Naive thymus-derived CD4-positive, alpha-beta T cell (primary cell): Measurements from ENCODE around the gene ZP3. TPM values are rescaled to one million over a fixed set of nuclear protein-coding genes. Genes with fewer than 3 reads are reported as not detected.
"Not testable (repeated sequence)": the region's sequence is repeated elsewhere in the genome, so short reads cannot be mapped to it uniquely, and the experiment has no call there.

Source experiments
- ATAC-seq: fragments of 150-1000 bp; cut with Tn5 transposase; 2 replicates; pipeline ENCODE4 v1.10.0; 2021; ENCODE audit warnings: mild to moderate bottlenecking, moderate library complexity
- CTCF ChIA-PET: fragments of 350-600 bp; sonication (Branson Sonifier 250); formaldehyde crosslinking; loops from one replicate; lab custom pipeline; 2021; ENCODE audit warnings: antibody characterized with exemption; lab: Charles Lee
- POLR2A ChIA-PET: fragments of 350-600 bp; sonication (Branson Sonifier 250); formaldehyde crosslinking; loops from one replicate; lab custom pipeline; 2021; ENCODE audit warnings: antibody characterized with exemption, inconsistent platforms; lab: Charles Lee
- DNase-seq, 9 donors: peaks; one replicate each; pipeline versions ENCODE4 v3.0.0 to v3.0.0-alpha.2; 2020 to 2022; ENCODE audit warnings: mixed read lengths in 1 of 9
- H3K27ac ChIP-seq: one replicate; pipeline ENCODE4 v1.7.0; 2013; ENCODE audit warnings: mild to moderate bottlenecking, low read depth, low read length, moderate library complexity
- H3K27me3 ChIP-seq, 2 donors: one replicate each; pipeline ENCODE4 v1.7.0; 2013; ENCODE audit warnings: low read length in 2 of 2, mild to moderate bottlenecking in 2 of 2, moderate library complexity in 2 of 2; ENCODE audit not compliant: control insufficient read depth in 2 of 2, insufficient read depth in 2 of 2
- H3K36me3 ChIP-seq, 3 experiments: 1 replicate in 2 of 3; 2 replicates in 1 of 3; pipeline ENCODE4 v1.7.0; 2013; ENCODE audit warnings: low read length in 3 of 3, mild to moderate bottlenecking in 3 of 3, moderate library complexity in 1 of 3; ENCODE audit not compliant: insufficient read depth in 3 of 3, control insufficient read depth in 2 of 3
- H3K4me1 ChIP-seq, 2 donors: one replicate each; pipeline ENCODE4 v1.7.0; 2013; ENCODE audit warnings: low read length in 2 of 2, mild to moderate bottlenecking in 2 of 2, moderate library complexity in 1 of 2; ENCODE audit not compliant: control insufficient read depth in 2 of 2, insufficient read depth in 2 of 2
- H3K4me3 ChIP-seq: 2 replicates; pipeline ENCODE4 v1.7.0; 2013; ENCODE audit warnings: mild to moderate bottlenecking, low read length
- H3K9me3 ChIP-seq, 3 experiments: 1 replicate in 2 of 3; 2 replicates in 1 of 3; pipeline ENCODE4 v1.7.0; 2013; ENCODE audit warnings: low read length in 3 of 3; ENCODE audit not compliant: control insufficient read depth in 2 of 3
- H3K27ac Mint-ChIP-seq, 9 donors: one replicate each; pipeline ENCODE4 v1.8.0; 2020 to 2022; ENCODE audit warnings: mixed read lengths in 9 of 9, mild to moderate bottlenecking in 8 of 9, moderate library complexity in 5 of 9, inconsistent platforms in 2 of 9
- H3K27me3 Mint-ChIP-seq, 5 donors: one replicate each; pipeline ENCODE4 v1.8.0; 2021 to 2022; ENCODE audit warnings: mixed read lengths in 5 of 5, mild to moderate bottlenecking in 1 of 5
- H3K36me3 Mint-ChIP-seq, 5 donors: one replicate each; pipeline ENCODE4 v1.8.0; 2020 to 2022; ENCODE audit warnings: mixed read lengths in 5 of 5, mild to moderate bottlenecking in 3 of 5, inconsistent platforms in 1 of 5
- H3K4me1 Mint-ChIP-seq, 7 donors: one replicate each; pipeline ENCODE4 v1.8.0; 2020 to 2022; ENCODE audit warnings: mixed read lengths in 7 of 7, mild to moderate bottlenecking in 3 of 7, inconsistent platforms in 1 of 7
- H3K4me3 Mint-ChIP-seq, 10 donors: one replicate each; pipeline ENCODE4 v1.8.0; 2020 to 2022; ENCODE audit warnings: mild to moderate bottlenecking in 10 of 10, mixed read lengths in 10 of 10, moderate library complexity in 6 of 10, inconsistent platforms in 2 of 10
- H3K9me3 Mint-ChIP-seq, 11 donors: one replicate each; pipeline ENCODE4 v1.8.0; 2020 to 2022; ENCODE audit warnings: mixed read lengths in 11 of 11, mild to moderate bottlenecking in 4 of 11, inconsistent platforms in 1 of 11, moderate library complexity in 1 of 11
- intact Hi-C, 2 donors: fragments of 100-400 bp; cut with micrococcal nuclease; formaldehyde crosslinking; loops; one replicate each; pipeline ENCODE4 v1.15.1; 2023
- polyA plus RNA-seq, 2 donors: library from polyadenylated mRNA; unstranded; fragments of 300-500 nt; fragmentation: Illumina TruSeq; gene quantifications; one replicate each; pipeline ENCODE4 v1.2.3, GENCODE V29; 2021
- total RNA-seq, 6 experiments: library from RNA in 5 of 6; stranded (reverse) in 5 of 6; gene quantifications; 1 replicate in 5 of 6; 2 replicates in 1 of 6; pipeline ENCODE4 v1.2.3 and lab custom pipeline; 2021 to 2026

The ZP3 gene
- total and polyA plus RNA-seq, 7 experiments from 2014 or later, result 2.6 to 16.7 (median 6.2) TPM

DNA sequence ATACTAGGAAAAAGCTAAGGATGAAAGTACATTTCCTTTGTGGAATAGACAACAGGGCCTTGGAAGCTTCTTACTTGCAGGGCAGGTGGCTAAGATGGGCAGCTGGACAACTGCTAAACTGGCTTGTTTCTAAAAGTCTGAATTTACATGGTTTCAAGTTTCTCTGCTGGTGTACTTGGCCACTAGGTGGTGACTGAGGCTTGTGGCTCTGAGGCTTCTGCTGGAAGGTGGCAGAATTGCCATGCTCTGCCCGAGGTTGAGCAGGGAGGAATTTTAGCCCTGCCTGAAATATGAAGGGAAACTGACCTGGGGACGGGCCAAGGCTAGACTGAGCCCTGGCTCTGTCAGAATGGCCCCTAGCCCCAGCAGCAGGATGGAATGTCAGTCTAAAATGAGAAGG lies 13.1 kb downstream of the ZP3 start:
- DNase-seq, result peak in 8 of 9 donors; percentile 34 to 73 (median 54)
- intact Hi-C loops, CTCF ChIA-PET, H3K27me3 Mint-ChIP-seq, H3K4me3 Mint-ChIP-seq, H3K4me1 ChIP-seq, POLR2A ChIA-PET, H3K27ac ChIP-seq, H3K9me3 ChIP-seq, H3K9me3 Mint-ChIP-seq, H3K4me3 ChIP-seq, H3K27ac Mint-ChIP-seq, H3K36me3 Mint-ChIP-seq, H3K4me1 Mint-ChIP-seq, H3K27me3 ChIP-seq, H3K36me3 ChIP-seq: not testable (repeated sequence)
- ATAC-seq, result peak; percentile 81

DNA sequence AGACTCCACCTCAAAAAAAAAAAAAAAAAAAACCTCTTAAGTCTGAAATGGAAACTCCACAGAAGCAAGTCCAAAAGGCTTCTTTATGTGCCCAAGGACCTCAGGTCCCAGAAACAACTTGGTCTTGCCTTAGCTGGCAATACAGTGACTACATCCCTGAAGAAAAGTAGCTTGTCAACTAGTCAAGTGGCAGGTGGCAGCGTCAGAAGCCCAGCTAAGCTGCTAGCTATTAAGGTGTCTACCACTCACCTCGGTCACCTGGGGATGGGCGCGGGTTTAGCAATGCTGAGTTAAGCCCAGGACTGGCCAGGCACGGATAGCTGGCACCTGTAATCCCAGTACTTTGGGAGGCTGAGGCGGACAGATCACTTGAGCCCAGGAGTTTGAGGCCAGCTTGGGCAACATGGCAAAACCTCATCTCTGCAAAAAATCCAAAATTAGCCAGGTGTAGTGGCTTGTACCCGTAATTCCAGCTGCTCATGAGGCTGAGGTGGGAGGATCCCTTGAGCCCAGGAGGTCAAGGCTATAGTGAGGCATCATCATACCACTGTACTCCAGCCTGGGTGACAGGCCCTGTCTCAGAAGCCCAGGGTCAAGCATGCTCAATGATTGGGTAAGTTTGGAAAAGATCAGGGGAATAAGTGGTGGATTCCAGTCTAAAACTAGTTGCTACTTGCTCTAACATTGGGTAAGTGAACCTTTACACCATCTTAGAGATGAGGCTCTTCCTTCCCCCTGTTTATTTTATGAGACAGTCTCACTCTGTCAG lies 14.6 kb downstream of the ZP3 start:
- H3K27me3 ChIP-seq, H3K4me1 ChIP-seq, H3K36me3 ChIP-seq, H3K27ac ChIP-seq, H3K27me3 Mint-ChIP-seq, H3K27ac Mint-ChIP-seq, H3K4me3 Mint-ChIP-seq, ATAC-seq, H3K36me3 Mint-ChIP-seq, H3K9me3 ChIP-seq, POLR2A ChIA-PET, H3K4me3 ChIP-seq, H3K9me3 Mint-ChIP-seq, DNase-seq, intact Hi-C loops: not testable (repeated sequence)
- CTCF ChIA-PET, result interaction anchor here (0.6 kb wide), 1 partner anchor 1480 kb away, joined by 4 read pairs; no protein-coding TSS in a partner anchor
- peaks cover 0 to 10% (median 6%) of the 10 kb centered on the region in 7 donors for H3K4me1 Mint-ChIP-seq

DNA sequence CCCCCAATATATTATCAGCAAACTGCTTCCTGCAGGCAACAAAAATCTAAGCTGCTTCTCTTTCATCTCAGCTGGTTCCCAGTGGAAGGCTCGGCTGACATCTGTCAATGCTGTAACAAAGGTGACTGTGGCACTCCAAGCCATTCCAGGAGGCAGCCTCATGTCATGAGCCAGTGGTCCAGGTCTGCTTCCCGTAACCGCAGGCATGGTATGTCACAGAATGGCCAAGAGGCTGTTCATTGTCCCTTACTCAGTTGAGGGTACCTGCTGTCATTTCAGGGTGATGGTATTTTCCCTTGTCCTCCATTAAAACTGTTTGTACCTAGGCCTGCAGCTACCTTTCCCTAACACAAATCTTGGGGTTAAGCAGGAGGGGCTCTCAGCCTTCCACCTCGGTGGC lies 15.7 kb downstream of the ZP3 start:
- H3K9me3 Mint-ChIP-seq, H3K27me3 Mint-ChIP-seq, intact Hi-C loops, H3K36me3 Mint-ChIP-seq, CTCF ChIA-PET, H3K27ac ChIP-seq, POLR2A ChIA-PET, DNase-seq, H3K36me3 ChIP-seq, ATAC-seq, H3K27ac Mint-ChIP-seq, H3K27me3 ChIP-seq, H3K4me3 ChIP-seq, H3K4me3 Mint-ChIP-seq, H3K9me3 ChIP-seq: not testable (repeated sequence)
- H3K4me1 Mint-ChIP-seq, result peaks cover 0 to 21% (median 12%) of the 10 kb centered on the region in 7 donors
- H3K4me1 ChIP-seq, result peaks cover 0 to 15% of the 10 kb centered on the region in 2 donors

DNA sequence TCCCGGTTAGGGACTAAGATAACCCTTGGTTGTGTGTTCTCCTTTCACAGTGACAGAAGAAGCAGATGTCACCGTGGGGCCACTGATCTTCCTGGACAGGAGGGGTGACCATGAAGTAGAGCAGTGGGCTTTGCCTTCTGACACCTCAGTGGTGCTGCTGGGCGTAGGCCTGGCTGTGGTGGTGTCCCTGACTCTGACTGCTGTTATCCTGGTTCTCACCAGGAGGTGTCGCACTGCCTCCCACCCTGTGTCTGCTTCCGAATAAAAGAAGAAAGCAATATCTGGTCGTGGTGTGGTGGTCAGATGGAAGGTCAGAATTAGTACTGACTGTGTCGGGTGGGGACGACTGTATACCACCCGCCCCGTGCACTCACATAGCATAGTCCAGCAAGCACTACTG lies 17.0 kb downstream of the ZP3 start:
- H3K9me3 Mint-ChIP-seq, H3K27ac ChIP-seq, H3K9me3 ChIP-seq, H3K27me3 ChIP-seq, intact Hi-C loops, H3K36me3 ChIP-seq, H3K4me3 ChIP-seq, POLR2A ChIA-PET, H3K36me3 Mint-ChIP-seq, H3K4me3 Mint-ChIP-seq, H3K27me3 Mint-ChIP-seq, DNase-seq, H3K27ac Mint-ChIP-seq: not testable (repeated sequence)
- CTCF ChIA-PET, result interaction anchor here (0.6 kb wide), 1 partner anchor 1001 kb away, joined by 3 read pairs; no protein-coding TSS in a partner anchor
- peak; percentile 77 for ATAC-seq
- peaks cover 0 to 24% (median 14%) of the 10 kb centered on the region in 7 donors for H3K4me1 Mint-ChIP-seq
- H3K4me1 ChIP-seq, result peaks cover 0 to 17% of the 10 kb centered on the region in 2 donors

DNA sequence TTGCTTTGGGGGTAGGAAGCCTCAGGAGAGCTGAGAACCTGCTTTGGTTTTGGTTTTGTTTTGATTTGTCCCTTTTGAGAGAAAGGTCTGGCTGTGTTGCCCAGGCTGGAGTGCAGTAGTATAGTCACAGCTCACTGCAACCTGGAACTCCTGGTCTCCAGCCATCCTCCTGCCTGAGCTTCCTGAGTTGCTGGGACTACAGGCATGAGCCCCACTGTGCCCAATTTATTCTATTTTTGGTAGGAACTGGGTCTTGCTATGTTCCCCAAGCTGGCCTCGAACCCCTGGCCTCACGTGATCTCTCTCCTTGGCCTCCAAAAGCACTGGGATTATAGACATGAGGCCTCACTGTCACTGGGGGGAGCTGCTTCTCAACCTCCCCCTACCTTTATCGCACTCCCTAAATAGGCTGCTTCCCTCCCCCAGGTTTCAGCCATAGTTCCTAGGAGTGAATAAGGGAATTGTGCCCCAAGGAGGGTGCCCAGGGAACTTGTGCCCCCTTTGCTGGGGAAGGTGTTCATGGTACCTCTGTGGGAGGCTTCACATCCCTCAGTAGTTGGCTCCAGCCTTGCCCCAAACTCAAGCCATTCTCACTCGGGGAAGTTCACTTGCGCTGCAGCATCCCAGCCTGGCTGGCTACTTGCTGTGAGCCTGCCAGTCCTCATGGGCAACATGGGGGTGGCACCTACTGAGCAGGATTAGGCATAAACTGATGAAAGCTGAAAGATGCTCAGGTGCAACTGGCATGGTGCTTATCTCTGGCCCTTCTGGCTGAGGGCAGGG lies 18.1 kb downstream of the ZP3 start:
- H3K4me1 Mint-ChIP-seq, result peaks cover 0 to 23% (median 13%) of the 10 kb centered on the region in 7 donors
- H3K9me3 ChIP-seq, H3K27me3 Mint-ChIP-seq, H3K27ac Mint-ChIP-seq, intact Hi-C loops, H3K27me3 ChIP-seq, H3K36me3 ChIP-seq, H3K27ac ChIP-seq, POLR2A ChIA-PET, H3K9me3 Mint-ChIP-seq, H3K4me3 ChIP-seq, H3K36me3 Mint-ChIP-seq, ATAC-seq, DNase-seq, H3K4me3 Mint-ChIP-seq, CTCF ChIA-PET: not testable (repeated sequence)
- H3K4me1 ChIP-seq, result peaks cover 0 to 17% of the 10 kb centered on the region in 2 donors

DNA sequence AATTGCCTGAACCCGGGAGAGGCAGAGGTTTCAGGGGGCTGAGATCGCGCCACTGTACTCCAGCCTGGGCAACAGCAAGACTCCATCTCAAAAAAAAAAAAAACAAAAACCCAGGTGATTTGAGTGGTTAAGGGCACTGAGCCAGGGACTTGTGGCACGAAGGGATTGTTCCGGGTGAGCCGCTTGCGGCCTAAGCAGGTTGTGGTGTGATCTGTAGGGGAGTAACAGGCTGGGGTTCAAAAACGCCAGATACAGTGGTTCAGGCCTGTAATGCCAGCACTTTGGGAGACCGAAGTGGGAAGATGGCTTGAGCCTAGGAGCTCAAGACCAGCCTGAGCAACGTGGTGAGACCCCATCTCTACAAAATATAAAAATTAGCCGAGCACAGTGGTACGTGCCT lies 19.1 kb downstream of the ZP3 start:
- peak in 6 of 9 donors; percentile 44 to 57 (median 52) for DNase-seq

More for the DNA sequence above, 19.1 kb downstream of the ZP3 start:
- peak overlapping the region in 8 of 9 donors; percentile 15 to 88 (median 72) for H3K27ac Mint-ChIP-seq
- H3K9me3 ChIP-seq, H3K36me3 ChIP-seq, intact Hi-C loops, CTCF ChIA-PET, H3K9me3 Mint-ChIP-seq, H3K27me3 ChIP-seq, POLR2A ChIA-PET, H3K4me3 ChIP-seq, H3K36me3 Mint-ChIP-seq, H3K27ac ChIP-seq, H3K27me3 Mint-ChIP-seq: not testable (repeated sequence)
- peak; percentile 73 for ATAC-seq
- peak overlapping the region; percentile 38 to 80 (median 64) for H3K4me3 Mint-ChIP-seq
- H3K4me1 Mint-ChIP-seq, result peaks cover 0 to 22% (median 12%) of the 10 kb centered on the region in 7 donors
- peaks cover 0 to 17% of the 10 kb centered on the region in 2 donors for H3K4me1 ChIP-seq
